SK-N-SH treated with all-trans-retinoic acid at 6 μM for 48 hours (cell line): ENCODE data around the gene CYB5RL.

Experiments
- ATAC-seq: fragments of 200-7000 bp; cut with Tn5 transposase; 3 replicates; pipeline ENCODE4 v1.9.1; 2020; ENCODE audit warnings: mild to moderate bottlenecking, moderate library complexity
- ARNTL ChIP-seq: fragments of 450-650 bp; formaldehyde crosslinking; IDR thresholded peaks from 2 replicates; pipeline ENCODE4 v1.5.0; 2020; ENCODE audit warnings: low read depth, mild to moderate bottlenecking, moderate library complexity, borderline replicate concordance
- CREB5 ChIP-seq: fragments of 250-450 bp; sonication (Bioruptor Pico); IDR thresholded peaks from 2 replicates; pipeline ENCODE4 v1.5.1; 2020; ENCODE audit warnings: low read depth, mild to moderate bottlenecking, moderate library complexity
- CSDC2 ChIP-seq: fragments of 250-450 bp; sonication (Bioruptor Pico); IDR thresholded peaks from 2 replicates; pipeline ENCODE4 v1.5.0; 2020; ENCODE audit warnings: mild to moderate bottlenecking, moderate library complexity
- CSRNP3 ChIP-seq: fragments of 250-450 bp; sonication (Bioruptor Pico); IDR thresholded peaks from 2 replicates; pipeline ENCODE4 v1.5.1; 2021; ENCODE audit warnings: mild to moderate bottlenecking, moderate library complexity
- ESRRG ChIP-seq: fragments of 250-450 bp; sonication (Bioruptor Pico); IDR thresholded peaks from 2 replicates; pipeline ENCODE4 v1.6.1; 2021; ENCODE audit warnings: mild to moderate bottlenecking
- GLIS3 ChIP-seq: fragments of 250-450 bp; sonication (Bioruptor Pico); IDR thresholded peaks from 2 replicates; pipeline ENCODE4 v1.5.0; 2020; ENCODE audit warnings: mild to moderate bottlenecking, moderate library complexity
- OSR1 ChIP-seq: fragments of 250-450 bp; sonication (Bioruptor Pico); IDR thresholded peaks from 2 replicates; pipeline ENCODE4 v1.8.0; 2022; ENCODE audit warnings: moderate library complexity, mild to moderate bottlenecking, inconsistent platforms
- POU6F1 ChIP-seq: fragments of 250-450 bp; sonication (Bioruptor Pico); IDR thresholded peaks from 2 replicates; pipeline ENCODE4 v1.8.0; 2021; ENCODE audit warnings: low read depth, mild to moderate bottlenecking, moderate library complexity, borderline replicate concordance
- RARB ChIP-seq: fragments of 250-450 bp; sonication (Bioruptor Pico); IDR thresholded peaks from 2 replicates; pipeline ENCODE4 v1.8.0; 2021; ENCODE audit warnings: mild to moderate bottlenecking, moderate library complexity
- SNAI2 ChIP-seq: fragments of 250-450 bp; sonication (Bioruptor Pico); IDR thresholded peaks from 2 replicates; pipeline ENCODE4 v1.5.0; 2020; ENCODE audit warnings: mild to moderate bottlenecking, moderate library complexity
- TCF4 ChIP-seq: fragments of 250-450 bp; sonication (Bioruptor Pico); IDR thresholded peaks from 2 replicates; pipeline ENCODE4 v1.8.0; 2021; ENCODE audit warnings: mild to moderate bottlenecking, moderate library complexity, borderline replicate concordance
- TOX ChIP-seq: fragments of 250-450 bp; sonication (Bioruptor Pico); IDR thresholded peaks from 2 replicates; pipeline ENCODE4 v1.8.0; 2021; ENCODE audit warnings: mild to moderate bottlenecking, moderate library complexity, borderline replicate concordance
- TSHZ2 ChIP-seq: fragments of 250-450 bp; sonication (Bioruptor Pico); IDR thresholded peaks from 2 replicates; pipeline ENCODE4 v1.5.0; 2020; ENCODE audit warnings: mild to moderate bottlenecking, moderate library complexity
- ZC3H10 ChIP-seq: fragments of 250-450 bp; sonication (Bioruptor Pico); IDR thresholded peaks from 2 replicates; pipeline ENCODE4 v1.5.1; 2021; ENCODE audit warnings: mild to moderate bottlenecking, moderate library complexity
- ZFP3 ChIP-seq: fragments of 250-450 bp; sonication (Bioruptor Pico); IDR thresholded peaks from 2 replicates; pipeline ENCODE4 v1.5.0; 2020; ENCODE audit warnings: mild to moderate bottlenecking, moderate library complexity
- ZFP30 ChIP-seq: fragments of 450-650 bp; formaldehyde crosslinking; IDR thresholded peaks from 2 replicates; pipeline ENCODE4 v1.5.0; 2022; ENCODE audit warnings: mild to moderate bottlenecking, moderate library complexity
- ZNF70 ChIP-seq: fragments of 450-650 bp; formaldehyde crosslinking; IDR thresholded peaks from 2 replicates; pipeline ENCODE4 v1.5.0; 2020; ENCODE audit warnings: mild to moderate bottlenecking, moderate library complexity
- ZNF8 ChIP-seq: fragments of 450-650 bp; formaldehyde crosslinking; IDR thresholded peaks from 2 replicates; pipeline ENCODE4 v1.5.0; 2020; ENCODE audit warnings: mild to moderate bottlenecking, moderate library complexity

CYB5RL gene

DNA sequence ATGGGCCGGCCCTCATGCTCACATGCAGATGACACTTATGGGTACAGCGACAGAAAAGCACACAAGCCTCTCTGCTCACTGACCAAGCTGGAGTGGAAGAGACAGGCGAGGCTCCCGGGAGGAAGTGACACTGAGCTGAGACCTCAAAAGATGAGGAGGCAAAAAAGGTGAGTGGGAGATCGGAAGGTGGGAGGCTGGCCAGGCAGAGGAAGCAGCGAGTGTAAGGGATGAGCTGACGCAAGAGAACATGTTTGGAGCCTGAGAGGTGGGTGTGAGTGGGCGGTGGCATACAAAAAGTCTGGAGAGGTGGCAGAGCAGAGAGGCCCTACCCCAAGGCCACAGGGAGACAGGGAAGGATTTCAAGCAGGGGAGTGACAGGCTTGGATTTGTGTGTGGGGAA is 28.8 kb downstream of the CYB5RL start:
- no peak for TF ChIP-seq OSR1 (CRISPR knock-in tag)
- TF ChIP-seq CSRNP3 (CRISPR knock-in tag), result no peak
- no peak for TF ChIP-seq CSDC2 (CRISPR knock-in tag)
- TF ChIP-seq TCF4 (CRISPR knock-in tag), result no peak
- TF ChIP-seq ZFP3 (CRISPR knock-in tag), result no peak
- no peak for TF ChIP-seq ZNF70
- no peak for TF ChIP-seq POU6F1 (CRISPR knock-in tag)
- no peak for TF ChIP-seq ZFP30
- TF ChIP-seq ZC3H10 (CRISPR knock-in tag), result no peak
- no peak for TF ChIP-seq TSHZ2 (CRISPR knock-in tag)
- no peak for TF ChIP-seq ARNTL (CRISPR knock-in tag)
- TF ChIP-seq ESRRG (CRISPR knock-in tag), result no peak
- TF ChIP-seq CREB5, result no peak
- TF ChIP-seq TOX (CRISPR knock-in tag), result no peak
- TF ChIP-seq RARB (CRISPR knock-in tag), result no peak
- no peak for TF ChIP-seq GLIS3 (CRISPR knock-in tag)
- no peak for ATAC-seq

DNA sequence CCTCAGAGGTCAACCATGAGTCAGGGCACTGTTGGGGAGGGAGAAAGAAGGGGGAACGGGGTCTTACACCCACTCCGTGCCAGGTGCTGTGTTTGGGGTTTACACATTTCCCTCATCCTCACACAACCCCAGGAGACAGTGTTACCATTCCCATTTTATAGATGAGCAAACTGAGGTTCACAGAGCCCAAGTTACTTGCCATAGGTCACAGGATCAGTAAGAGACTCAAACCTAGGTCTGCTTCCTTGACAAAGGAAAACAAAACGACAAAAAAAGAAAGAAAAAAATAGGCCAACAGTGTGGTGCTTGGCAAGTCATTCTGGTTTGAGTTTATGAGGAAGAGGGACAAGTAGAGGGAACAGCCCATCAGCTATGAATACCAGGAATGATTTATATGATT is 30.8 kb downstream of the CYB5RL start:
- TF ChIP-seq OSR1 (CRISPR knock-in tag) (no peak), SNAI2 (CRISPR knock-in tag) (no peak), CREB5 (no peak), ESRRG (CRISPR knock-in tag) (no peak), POU6F1 (CRISPR knock-in tag) (no peak), ZC3H10 (CRISPR knock-in tag) (no peak), ZNF70 (no peak), ZFP3 (CRISPR knock-in tag) (no peak), CSRNP3 (CRISPR knock-in tag) (no peak), ZNF8 (CRISPR knock-in tag) (no peak), ARNTL (CRISPR knock-in tag) (no peak)
- no peak for ATAC-seq
